HEK293 (cell line): ENCODE results near the gene ZNF410.
A peak's percentile ranks its signal among the peaks of the same experiment; 100 is the strongest.

Experiments
- ATF2 ChIP-seq: fragments of 450-650 bp; formaldehyde crosslinking; IDR thresholded peaks from 2 replicates; pipeline ENCODE4 v1.5.1; 2016; ENCODE audit warnings: missing biosample characterization, missing genetic modification characterization, low read depth
- KLF10 ChIP-seq: fragments of 450-650 bp; IDR thresholded peaks from 2 replicates; pipeline ENCODE4 v1.5.1; 2018; ENCODE audit warnings: missing biosample characterization, mild to moderate bottlenecking, missing genetic modification characterization
- OVOL3 ChIP-seq: fragments of 450-650 bp; formaldehyde crosslinking; IDR thresholded peaks from 2 replicates; pipeline ENCODE4 v1.5.1; 2016; ENCODE audit warnings: missing biosample characterization, missing genetic modification characterization
- ZBTB1 ChIP-seq: fragments of 450-650 bp; formaldehyde crosslinking; IDR thresholded peaks from 2 replicates; pipeline ENCODE4 v1.5.1; 2016; ENCODE audit warnings: missing biosample characterization, missing genetic modification characterization
- ZBTB7A ChIP-seq: fragments of 450-650 bp; formaldehyde crosslinking; IDR thresholded peaks from 2 replicates; pipeline ENCODE4 v1.5.1; 2016; ENCODE audit warnings: low read depth, missing biosample characterization, missing genetic modification characterization
- ZNF350 ChIP-seq: fragments of 450-650 bp; formaldehyde crosslinking; IDR thresholded peaks from 2 replicates; pipeline ENCODE4 v1.5.0; 2017; ENCODE audit warnings: missing biosample characterization, mild to moderate bottlenecking, missing genetic modification characterization
- ZNF701 ChIP-seq: fragments of 450-650 bp; formaldehyde crosslinking; IDR thresholded peaks from 2 replicates; pipeline ENCODE4 v1.5.1; 2016; ENCODE audit warnings: missing biosample characterization, missing genetic modification characterization
- ZNF785 ChIP-seq: fragments of 450-650 bp; formaldehyde crosslinking; IDR thresholded peaks from 2 replicates; pipeline ENCODE4 v1.5.1; 2016; ENCODE audit warnings: missing biosample characterization, missing genetic modification characterization
- TF ChIP-seq, protein P1 (sequence below): fragments of 450-650 bp; formaldehyde crosslinking; IDR thresholded peaks from 2 replicates; pipeline ENCODE4 v1.5.1; 2016; ENCODE audit warnings: missing biosample characterization, missing genetic modification characterization
- TF ChIP-seq, protein P2 (sequence below): sonication (generic); formaldehyde crosslinking; IDR thresholded peaks from 2 replicates; pipeline ENCODE4 v1.8.1; 2022; ENCODE audit warnings: mild to moderate bottlenecking, moderate library complexity, missing genetic modification reagents
- TF ChIP-seq, protein P3 (sequence below): fragments of 450-650 bp; formaldehyde crosslinking; IDR thresholded peaks from 2 replicates; pipeline ENCODE4 v1.5.1; 2016; ENCODE audit warnings: missing biosample characterization, missing genetic modification characterization

- no peak for TF ChIP-seq OVOL3 (tag by site-specific recombination)
- TF ChIP-seq, protein P1, sequence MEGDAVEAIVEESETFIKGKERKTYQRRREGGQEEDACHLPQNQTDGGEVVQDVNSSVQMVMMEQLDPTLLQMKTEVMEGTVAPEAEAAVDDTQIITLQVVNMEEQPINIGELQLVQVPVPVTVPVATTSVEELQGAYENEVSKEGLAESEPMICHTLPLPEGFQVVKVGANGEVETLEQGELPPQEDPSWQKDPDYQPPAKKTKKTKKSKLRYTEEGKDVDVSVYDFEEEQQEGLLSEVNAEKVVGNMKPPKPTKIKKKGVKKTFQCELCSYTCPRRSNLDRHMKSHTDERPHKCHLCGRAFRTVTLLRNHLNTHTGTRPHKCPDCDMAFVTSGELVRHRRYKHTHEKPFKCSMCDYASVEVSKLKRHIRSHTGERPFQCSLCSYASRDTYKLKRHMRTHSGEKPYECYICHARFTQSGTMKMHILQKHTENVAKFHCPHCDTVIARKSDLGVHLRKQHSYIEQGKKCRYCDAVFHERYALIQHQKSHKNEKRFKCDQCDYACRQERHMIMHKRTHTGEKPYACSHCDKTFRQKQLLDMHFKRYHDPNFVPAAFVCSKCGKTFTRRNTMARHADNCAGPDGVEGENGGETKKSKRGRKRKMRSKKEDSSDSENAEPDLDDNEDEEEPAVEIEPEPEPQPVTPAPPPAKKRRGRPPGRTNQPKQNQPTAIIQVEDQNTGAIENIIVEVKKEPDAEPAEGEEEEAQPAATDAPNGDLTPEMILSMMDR (tag by site-specific recombination), result no peak
- no peak for TF ChIP-seq ZBTB7A
- TF ChIP-seq ZBTB1 (tag by site-specific recombination), result no peak
- TF ChIP-seq ATF2 (tag by site-specific recombination), result peak; percentile 53
- TF ChIP-seq ZNF350, result no peak
- no peak for TF ChIP-seq KLF10 (tag by site-specific recombination)
- TF ChIP-seq, protein P2, sequence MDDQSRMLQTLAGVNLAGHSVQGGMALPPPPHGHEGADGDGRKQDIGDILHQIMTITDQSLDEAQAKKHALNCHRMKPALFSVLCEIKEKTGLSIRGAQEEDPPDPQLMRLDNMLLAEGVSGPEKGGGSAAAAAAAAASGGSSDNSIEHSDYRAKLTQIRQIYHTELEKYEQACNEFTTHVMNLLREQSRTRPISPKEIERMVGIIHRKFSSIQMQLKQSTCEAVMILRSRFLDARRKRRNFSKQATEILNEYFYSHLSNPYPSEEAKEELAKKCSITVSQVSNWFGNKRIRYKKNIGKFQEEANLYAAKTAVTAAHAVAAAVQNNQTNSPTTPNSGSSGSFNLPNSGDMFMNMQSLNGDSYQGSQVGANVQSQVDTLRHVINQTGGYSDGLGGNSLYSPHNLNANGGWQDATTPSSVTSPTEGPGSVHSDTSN, result no peak
- TF ChIP-seq ZNF785 (tag by site-specific recombination), result no peak
- TF ChIP-seq, protein P3, sequence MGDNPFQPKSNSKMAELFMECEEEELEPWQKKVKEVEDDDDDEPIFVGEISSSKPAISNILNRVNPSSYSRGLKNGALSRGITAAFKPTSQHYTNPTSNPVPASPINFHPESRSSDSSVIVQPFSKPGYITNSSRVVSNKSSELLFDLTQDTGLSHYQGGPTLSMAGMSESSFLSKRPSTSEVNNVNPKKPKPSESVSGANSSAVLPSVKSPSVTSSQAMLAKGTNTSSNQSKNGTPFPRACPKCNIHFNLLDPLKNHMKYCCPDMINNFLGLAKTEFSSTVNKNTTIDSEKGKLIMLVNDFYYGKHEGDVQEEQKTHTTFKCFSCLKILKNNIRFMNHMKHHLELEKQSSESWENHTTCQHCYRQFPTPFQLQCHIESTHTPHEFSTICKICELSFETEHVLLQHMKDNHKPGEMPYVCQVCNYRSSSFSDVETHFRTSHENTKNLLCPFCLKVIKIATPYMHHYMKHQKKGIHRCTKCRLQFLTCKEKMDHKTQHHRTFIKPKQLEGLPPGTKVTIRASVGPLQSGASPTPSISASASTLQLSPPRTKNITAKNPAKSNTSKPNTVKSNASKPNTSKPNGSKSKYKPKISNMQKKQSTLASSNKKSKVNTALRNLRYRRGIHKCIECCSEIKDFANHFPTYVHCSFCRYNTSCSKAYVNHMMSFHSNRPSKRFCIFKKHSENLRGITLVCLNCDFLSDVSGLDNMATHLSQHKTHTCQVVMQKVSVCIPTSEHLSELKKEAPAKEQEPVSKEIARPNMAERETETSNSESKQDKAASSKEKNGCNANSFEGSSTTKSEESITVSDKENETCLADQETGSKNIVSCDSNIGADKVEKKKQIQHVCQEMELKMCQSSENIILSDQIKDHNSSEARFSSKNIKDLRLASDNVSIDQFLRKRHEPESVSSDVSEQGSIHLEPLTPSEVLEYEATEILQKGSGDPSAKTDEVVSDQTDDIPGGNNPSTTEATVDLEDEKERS (tag by site-specific recombination), result no peak
- TF ChIP-seq ZNF701 (tag by site-specific recombination), result no peak
Observed at GRCh38 chr14:73955674-73956073, 69.0 kb downstream of the ZNF410 start.
